HEK293T (cell line): ENCODE results near the gene ABCC5.

ENCODE experiments used
- CTCF ChIA-PET: fragments of 350-600 bp; formaldehyde crosslinking; extraction: SDS; loops from one replicate; lab custom pipeline; 2021; ENCODE audit warnings: antibody characterized with exemption, inconsistent platforms; lab: Yijun Ruan, JAX
- POLR2A ChIA-PET: fragments of 350-600 bp; formaldehyde crosslinking; extraction: SDS; loops from one replicate; lab custom pipeline; 2020; ENCODE audit warnings: antibody characterized with exemption, inconsistent platforms; lab: Yijun Ruan, JAX
- DNase-seq: peaks from one replicate; pipeline ENCODE4 v3.0.0; 2012; ENCODE audit warnings: mixed read lengths; ENCODE audit errors: extremely low spot score
- ARNT ChIP-seq: fragments of 450-650 bp; IDR thresholded peaks from 2 replicates; pipeline ENCODE4 v1.6.1; 2017; ENCODE audit warnings: mild to moderate bottlenecking
- BHLHE40 ChIP-seq: fragments of 450-650 bp; IDR thresholded peaks from 2 replicates; pipeline ENCODE4 v1.6.1; 2016; ENCODE audit warnings: mild to moderate bottlenecking, moderate library complexity, borderline replicate concordance
- CTBP1 ChIP-seq: fragments of 450-650 bp; IDR thresholded peaks from 2 replicates; pipeline ENCODE4 v1.6.1; 2016; ENCODE audit warnings: borderline replicate concordance
- ELF4 ChIP-seq: fragments of 450-650 bp; IDR thresholded peaks from 2 replicates; pipeline ENCODE4 v1.6.1; 2017; ENCODE audit warnings: antibody characterized with exemption
- FOXA1 ChIP-seq: fragments of 450-650 bp; IDR thresholded peaks from 2 replicates; pipeline ENCODE4 v1.6.1; 2016; ENCODE audit warnings: mild to moderate bottlenecking
- FOXK2 ChIP-seq: fragments of 450-650 bp; IDR thresholded peaks from 2 replicates; pipeline ENCODE4 v1.6.1; 2016; ENCODE audit warnings: mild to moderate bottlenecking
- FOXM1 ChIP-seq: fragments of 450-650 bp; IDR thresholded peaks from 2 replicates; pipeline ENCODE4 v1.6.1; 2017; ENCODE audit warnings: mild to moderate bottlenecking, borderline replicate concordance
- HDGF ChIP-seq: fragments of 450-650 bp; IDR thresholded peaks from 2 replicates; pipeline ENCODE4 v1.6.1; 2017; ENCODE audit warnings: antibody characterized with exemption, borderline replicate concordance
- L3MBTL2 ChIP-seq: fragments of 450-650 bp; conservative IDR thresholded peaks from 2 replicates; pipeline ENCODE4 v1.6.1; 2016; ENCODE audit warnings: mild to moderate bottlenecking
- LEF1 ChIP-seq: fragments of 450-650 bp; IDR thresholded peaks from 2 replicates; pipeline ENCODE4 v1.6.1; 2017; ENCODE audit warnings: mild to moderate bottlenecking, borderline replicate concordance
- NFRKB ChIP-seq: fragments of 450-650 bp; IDR thresholded peaks from 2 replicates; pipeline ENCODE4 v1.6.1; 2016; ENCODE audit warnings: mild to moderate bottlenecking, moderate library complexity
- PKNOX1 ChIP-seq: fragments of 450-650 bp; IDR thresholded peaks from 2 replicates; pipeline ENCODE4 v1.6.1; 2016
- SP1 ChIP-seq: fragments of 450-650 bp; IDR thresholded peaks from 2 replicates; pipeline ENCODE4 v1.6.1; 2017
- SUZ12 ChIP-seq: fragments of 450-650 bp; IDR thresholded peaks from 2 replicates; pipeline ENCODE4 v1.6.1; 2016; ENCODE audit warnings: mild to moderate bottlenecking
- TARDBP ChIP-seq: fragments of 450-650 bp; IDR thresholded peaks from 2 replicates; pipeline ENCODE4 v1.6.1; 2016
- ZNF384 ChIP-seq: fragments of 450-650 bp; IDR thresholded peaks from 2 replicates; pipeline ENCODE4 v1.6.1; 2016

Gene ABCC5

GRCh38 chr3:183949690-183950089 lies 68.0 kb downstream of the ABCC5 start:
- TF ChIP-seq ELF4 (no peak), FOXM1 (no peak), L3MBTL2 (no peak), FOXA1 (no peak), BHLHE40 (no peak), HDGF (no peak), ZNF384 (no peak)
- ChIA-PET POLR2A (no interaction called here), CTCF (no interaction called here)
- DNase-seq = no peak

- TF ChIP-seq SP1 (no peak), BHLHE40 (no peak), SUZ12 (no peak), FOXM1 (no peak), L3MBTL2 (no peak), FOXA1 (no peak), NFRKB (no peak)
- DNase-seq = no peak
- ChIA-PET CTCF (no interaction called here), POLR2A (no interaction called here)
These were observed 71.6 kb downstream of the ABCC5 start for GRCh38 chr3:183946037-183946436.

- no peak for DNase-seq
- ChIA-PET CTCF (no interaction called here), POLR2A (no interaction called here)
- no peak for TF ChIP-seq PKNOX1
- TF ChIP-seq TARDBP = no peak
- TF ChIP-seq FOXM1 = no peak
- no peak for TF ChIP-seq FOXA1
These were observed 72.9 kb downstream of the ABCC5 start for GRCh38 chr3:183944775-183945174.

- TF ChIP-seq NFRKB (no peak), HDGF (no peak), BHLHE40 (no peak), TARDBP (no peak), FOXM1 (no peak), ZNF384 (no peak), SUZ12 (no peak), LEF1 (no peak), ELF4 (no peak), ARNT (no peak), PKNOX1 (no peak), FOXA1 (no peak), FOXK2 (no peak), CTBP1 (no peak)
- no peak for DNase-seq
- ChIA-PET CTCF (no interaction called here), POLR2A (no interaction called here)
These were observed 73.9 kb downstream of the ABCC5 start for GRCh38 chr3:183943739-183944138.

GRCh38 chr3:183941216-183941615 lies 76.5 kb downstream of the ABCC5 start:
- ChIA-PET POLR2A (no interaction called here), CTCF (interaction anchor here (0.7 kb wide), 1 partner anchor 23 kb away, joined by 6 read pairs; no protein-coding TSS in a partner anchor)
- no peak for DNase-seq
- no peak for TF ChIP-seq CTBP1
- no peak for TF ChIP-seq HDGF

- no peak for DNase-seq
- TF ChIP-seq SUZ12 = no peak
- no peak for TF ChIP-seq NFRKB
- no peak for TF ChIP-seq LEF1
- TF ChIP-seq ARNT = no peak
- TF ChIP-seq FOXM1 = no peak
- TF ChIP-seq TARDBP = no peak
- TF ChIP-seq ELF4 = no peak
- no peak for TF ChIP-seq SP1
- no peak for TF ChIP-seq HDGF
- no peak for TF ChIP-seq FOXA1
- no peak for TF ChIP-seq L3MBTL2
- TF ChIP-seq CTBP1 = no peak
- no peak for TF ChIP-seq ZNF384
- no peak for TF ChIP-seq PKNOX1
- no peak for TF ChIP-seq BHLHE40
- TF ChIP-seq FOXK2 = no peak
- ChIA-PET POLR2A (no interaction called here), CTCF (no interaction called here)
These were observed 79.9 kb downstream of the ABCC5 start for GRCh38 chr3:183937601-183938286.

GRCh38 chr3:183933160-183933559 lies 84.5 kb downstream of the ABCC5 start:
- no peak for DNase-seq
- CTCF ChIA-PET = no interaction called here
- TF ChIP-seq CTBP1 = no peak
- TF ChIP-seq NFRKB = no peak
- TF ChIP-seq FOXK2 = no peak
- no peak for TF ChIP-seq PKNOX1
- no peak for TF ChIP-seq ELF4
- TF ChIP-seq SUZ12 = no peak
- TF ChIP-seq ZNF384 = no peak
- POLR2A ChIA-PET = no interaction called here
